T-helper 9 cell (primary cell): ENCODE data around the gene NR1H3.

ENCODE experiments used
- DNase-seq: peaks from one replicate; pipeline ENCODE4 v3.0.0-alpha.2; 2020

NR1H3 gene

DNA sequence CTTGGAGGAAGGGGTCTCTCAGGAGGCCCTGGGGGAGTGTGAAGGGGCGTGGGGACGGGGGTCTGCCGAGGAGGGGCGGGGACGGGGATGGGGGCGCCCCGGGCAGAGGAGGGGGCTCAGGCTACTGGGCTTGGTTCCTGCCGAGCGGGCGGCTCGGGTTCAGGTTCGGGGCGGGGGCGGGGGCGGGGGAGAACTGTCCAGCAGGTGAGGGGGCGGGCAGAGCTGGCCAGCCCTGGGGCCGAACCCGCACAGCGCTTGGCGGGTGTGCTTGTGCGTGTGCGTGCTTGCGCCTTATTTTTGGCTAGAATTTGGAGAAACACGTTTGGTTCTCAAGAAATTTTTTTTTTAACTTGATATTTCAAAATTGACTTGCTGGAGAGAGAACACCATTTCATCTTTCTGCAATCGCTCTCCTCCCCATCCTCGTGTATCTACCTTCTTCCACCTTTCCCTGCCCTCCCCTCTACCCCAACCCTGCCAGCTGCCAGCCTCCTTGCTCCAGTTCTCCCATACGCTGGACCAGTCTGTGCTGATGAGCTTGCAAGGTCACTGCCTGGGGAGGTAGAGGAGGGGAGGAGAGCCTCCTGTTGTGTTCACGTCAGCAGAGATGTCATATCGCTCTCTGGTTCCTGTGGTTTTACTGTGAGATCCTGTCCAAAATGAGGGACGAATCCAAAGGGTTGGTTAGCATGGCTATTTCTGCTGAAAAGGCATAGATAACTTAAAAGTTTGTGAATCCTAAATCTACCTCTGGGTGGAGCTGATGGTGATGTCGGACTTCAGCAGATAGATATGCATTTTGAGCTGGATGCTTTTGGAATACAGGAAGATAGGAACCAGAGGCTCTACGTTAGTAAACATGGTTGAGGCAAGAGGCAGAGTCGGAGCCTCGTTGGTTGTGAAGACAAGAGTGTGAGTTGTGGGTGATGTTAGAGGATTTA, 12.8 kb downstream of the NR1H3 start:
- peak; percentile 12 for DNase-seq

DNA sequence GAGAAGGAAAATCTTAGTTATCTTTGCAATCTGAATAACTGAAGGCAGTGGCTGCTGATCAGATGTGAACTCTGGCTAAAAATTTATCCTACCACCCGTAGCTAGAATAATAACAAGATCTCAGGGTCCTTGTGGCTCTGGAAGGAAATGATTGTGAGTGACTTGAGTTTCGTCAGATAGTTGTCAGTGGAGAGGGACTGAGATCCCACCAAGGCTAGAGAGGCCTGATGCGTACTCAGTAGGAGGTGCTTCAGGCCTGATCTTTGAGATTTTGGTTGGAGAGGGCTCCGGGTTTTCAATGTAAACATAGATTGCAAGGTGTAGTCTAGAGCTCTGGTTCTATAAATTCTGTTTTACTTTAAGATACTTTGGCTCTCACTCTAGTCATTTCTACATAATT, 13.5 kb downstream of the NR1H3 start:
- no peak for DNase-seq

DNA sequence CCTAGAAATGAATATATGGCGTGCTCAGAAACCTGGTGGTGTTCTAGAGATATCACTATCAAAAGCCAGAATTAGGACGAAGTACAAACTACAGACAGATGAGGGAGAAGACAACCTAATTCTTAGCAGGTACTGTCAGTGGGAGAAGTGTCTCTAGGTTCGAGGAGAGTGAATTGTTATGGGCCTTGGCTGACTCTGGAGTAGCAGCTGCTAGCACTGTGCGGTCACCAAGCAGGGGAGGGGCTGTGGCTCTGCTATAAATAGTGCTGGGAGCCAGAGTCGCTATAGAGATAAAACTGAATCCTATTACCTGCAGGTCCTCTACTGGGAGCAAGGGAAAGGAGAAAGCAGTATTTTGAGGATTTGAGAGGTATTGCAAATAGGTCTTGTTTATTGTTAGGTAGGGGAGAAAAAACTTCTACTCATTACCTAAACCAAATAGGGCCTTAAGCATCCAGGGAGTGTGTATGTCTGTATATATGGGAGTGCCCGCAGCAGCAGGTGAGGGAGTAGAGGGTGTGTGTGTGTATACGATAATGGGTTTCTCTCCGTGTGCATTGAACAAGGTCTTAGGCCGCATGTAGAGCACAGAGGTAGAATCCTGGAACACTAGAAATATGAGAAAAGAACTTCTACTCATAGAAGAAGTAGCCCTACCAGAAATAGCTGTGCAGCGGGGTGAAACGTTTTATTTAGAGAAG, 14.3 kb downstream of the NR1H3 start:
- no peak for DNase-seq

DNA sequence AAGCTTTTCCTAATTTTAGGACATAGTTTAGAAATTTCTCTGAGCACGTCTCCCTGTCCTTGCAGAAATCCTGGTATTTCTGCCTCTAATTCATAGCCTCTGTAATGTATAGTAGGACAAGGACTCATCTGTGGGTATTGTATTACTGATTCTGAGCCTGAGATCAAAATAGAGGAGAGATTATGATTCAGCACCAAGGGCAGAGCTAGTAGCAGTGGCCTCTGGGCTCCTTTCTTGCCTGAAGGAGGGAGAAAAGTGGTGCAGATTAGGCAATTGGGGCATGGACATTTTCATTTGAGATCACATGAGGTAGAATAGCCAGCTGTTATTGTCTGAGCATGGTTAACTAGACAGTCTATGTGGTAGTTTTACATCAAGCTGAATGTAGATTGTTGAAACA, 14.9 kb downstream of the NR1H3 start:
- no peak for DNase-seq

DNA sequence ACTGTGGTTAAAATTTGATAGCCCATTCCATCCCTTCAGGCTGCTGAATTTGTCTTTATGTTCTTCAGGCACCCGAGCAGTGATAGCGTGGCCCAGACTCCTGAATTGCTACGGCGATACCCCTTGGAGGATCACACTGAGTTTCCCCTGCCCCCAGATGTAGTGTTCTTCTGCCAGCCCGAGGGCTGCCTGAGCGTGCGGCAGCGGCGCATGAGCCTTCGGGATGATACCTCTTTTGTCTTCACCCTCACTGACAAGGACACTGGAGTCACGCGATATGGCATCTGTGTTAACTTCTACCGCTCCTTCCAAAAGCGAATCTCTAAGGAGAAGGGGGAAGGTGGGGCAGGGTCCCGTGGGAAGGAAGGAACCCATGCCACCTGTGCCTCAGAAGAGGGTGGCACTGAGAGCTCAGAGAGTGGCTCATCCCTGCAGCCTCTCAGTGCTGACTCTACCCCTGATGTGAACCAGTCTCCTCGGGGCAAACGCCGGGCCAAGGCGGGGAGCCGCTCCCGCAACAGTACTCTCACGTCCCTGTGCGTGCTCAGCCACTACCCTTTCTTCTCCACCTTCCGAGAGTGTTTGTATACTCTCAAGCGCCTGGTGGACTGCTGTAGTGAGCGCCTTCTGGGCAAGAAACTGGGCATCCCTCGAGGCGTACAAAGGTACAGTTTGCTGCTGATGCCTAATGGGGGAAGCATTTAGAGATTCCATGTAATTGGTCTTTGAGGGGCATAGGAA, 16.9 kb downstream of the NR1H3 start:
- no peak for DNase-seq

DNA sequence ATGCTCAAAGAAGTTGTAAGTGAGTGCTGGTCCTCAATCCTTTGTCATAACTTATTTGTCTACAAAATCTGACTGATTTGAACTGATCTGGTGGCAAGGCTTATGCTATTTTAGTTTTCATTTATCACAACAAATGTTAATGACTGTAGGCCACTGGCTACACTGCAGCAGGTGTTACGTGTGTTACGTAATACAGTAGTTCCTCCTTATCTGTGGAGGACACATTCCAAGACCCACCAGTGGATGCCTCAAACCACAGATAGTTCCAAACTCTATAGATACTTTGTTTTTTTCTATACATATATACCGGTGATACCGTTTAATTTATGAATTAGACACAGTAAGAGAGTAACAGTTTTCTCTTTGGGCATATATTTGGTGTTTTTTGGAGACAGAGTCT, 19.1 kb downstream of the NR1H3 start:
- no peak for DNase-seq

DNA sequence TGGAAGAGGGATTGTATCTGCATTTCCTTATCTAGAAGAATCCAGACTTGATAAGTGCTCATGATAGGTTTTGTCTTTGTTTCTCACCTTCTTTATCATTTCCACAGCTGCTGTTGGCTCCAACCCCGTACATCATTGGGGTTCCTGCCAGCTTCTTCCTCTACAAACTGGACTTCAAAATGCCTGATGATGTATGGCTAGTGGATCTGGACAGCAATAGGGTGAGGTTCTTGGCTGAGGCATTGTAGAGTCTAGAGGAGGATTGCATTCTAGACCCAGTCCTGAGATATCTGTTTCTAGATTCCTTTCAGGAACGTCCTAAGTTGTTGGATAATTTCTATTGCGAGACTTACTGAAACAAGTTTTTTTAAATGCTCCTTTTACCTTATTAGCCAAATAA, 20.3 kb downstream of the NR1H3 start:
- DNase-seq, result no peak

DNA sequence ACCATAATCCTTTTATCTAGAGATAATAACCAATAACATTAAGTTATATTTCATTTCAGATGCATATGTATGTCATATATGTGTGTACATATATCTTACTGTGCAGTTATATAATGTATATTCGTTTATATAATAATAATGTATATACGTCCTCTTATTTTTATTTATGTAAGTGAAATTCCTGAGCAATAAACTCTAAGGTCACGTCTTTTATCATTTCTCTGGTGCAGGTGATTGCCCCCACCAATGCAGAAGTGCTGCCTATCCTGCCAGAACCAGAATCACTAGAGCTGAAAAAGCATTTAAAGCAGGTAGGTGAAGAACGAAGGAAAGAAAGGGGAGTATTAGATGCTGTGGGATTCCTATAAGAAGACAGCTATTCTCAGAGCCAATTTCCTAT, 21.0 kb downstream of the NR1H3 start:
- no peak for DNase-seq

DNA sequence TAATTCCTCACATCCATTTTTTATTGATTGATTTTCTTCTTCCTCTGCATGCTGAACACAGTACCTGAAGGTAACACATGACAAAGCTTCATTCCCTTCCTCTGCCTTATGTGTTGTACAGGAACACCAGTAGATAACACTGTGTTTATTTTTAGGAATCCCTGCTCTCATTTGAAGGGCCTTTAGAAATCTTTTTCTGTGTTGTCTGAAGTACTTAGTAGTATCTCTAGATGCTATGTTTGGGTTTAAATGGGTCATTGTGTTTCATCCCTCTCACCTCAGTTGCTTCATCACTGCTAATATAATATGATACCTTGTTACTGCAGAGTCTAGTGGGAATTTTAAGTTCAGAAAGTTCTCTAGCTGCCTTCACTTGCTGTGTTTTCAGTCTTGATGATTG, 22.3 kb downstream of the NR1H3 start:
- no peak for DNase-seq

DNA sequence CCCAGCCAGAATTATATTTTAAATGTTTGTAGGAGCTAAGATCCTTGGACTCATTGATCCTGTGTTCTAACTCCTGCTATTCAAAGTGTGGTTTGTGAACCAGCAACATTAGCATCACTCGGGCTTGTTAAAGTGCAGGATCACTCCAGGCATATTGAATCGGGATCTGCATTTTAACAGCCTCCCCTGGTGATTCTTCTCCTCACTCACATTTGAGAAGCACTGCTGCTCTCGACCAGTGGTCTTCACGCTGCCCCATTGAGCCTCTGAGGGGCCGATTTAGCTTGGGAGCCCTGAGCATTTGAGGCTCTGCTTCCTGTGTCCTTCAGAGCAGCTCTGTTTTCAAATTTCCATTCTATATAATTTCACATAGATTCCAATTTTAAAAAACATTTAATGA, 23.1 kb downstream of the NR1H3 start:
- DNase-seq, result no peak

DNA sequence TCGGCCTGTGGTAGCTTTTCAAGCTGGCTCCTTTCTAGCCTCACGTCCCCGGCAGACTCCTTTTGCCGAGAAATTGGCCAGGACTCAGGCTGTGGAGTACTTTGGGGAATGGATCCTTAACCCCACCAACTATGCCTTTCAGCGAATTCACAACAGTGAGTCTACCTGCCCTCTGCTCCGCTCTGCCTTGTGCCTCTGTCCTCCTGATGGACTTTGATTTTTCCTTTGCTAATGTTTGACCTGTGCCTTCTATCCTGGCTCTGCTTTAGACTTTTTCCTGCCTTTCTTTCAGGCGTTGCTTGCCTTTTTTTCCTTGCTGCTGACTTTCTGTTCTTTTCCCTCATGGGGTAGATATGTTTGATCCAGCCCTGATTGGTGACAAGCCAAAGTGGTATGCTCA, 24.7 kb downstream of the NR1H3 start:
- no peak for DNase-seq

DNA sequence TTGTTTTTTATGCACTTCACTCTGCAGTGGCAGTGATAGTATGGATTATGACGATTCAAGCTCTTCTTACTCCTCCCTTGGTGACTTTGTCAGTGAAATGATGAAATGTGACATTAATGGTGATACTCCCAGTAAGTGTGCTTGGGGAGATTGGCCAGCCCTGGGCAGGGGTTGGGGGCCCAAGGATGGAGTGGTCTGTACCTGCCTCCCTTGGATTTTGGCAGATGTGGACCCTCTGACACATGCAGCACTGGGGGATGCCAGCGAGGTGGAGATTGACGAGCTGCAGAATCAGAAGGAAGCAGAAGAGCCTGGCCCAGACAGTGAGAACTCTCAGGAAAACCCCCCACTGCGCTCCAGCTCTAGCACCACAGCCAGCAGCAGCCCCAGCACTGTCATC, 26.4 kb downstream of the NR1H3 start:
- DNase-seq, result no peak

DNA sequence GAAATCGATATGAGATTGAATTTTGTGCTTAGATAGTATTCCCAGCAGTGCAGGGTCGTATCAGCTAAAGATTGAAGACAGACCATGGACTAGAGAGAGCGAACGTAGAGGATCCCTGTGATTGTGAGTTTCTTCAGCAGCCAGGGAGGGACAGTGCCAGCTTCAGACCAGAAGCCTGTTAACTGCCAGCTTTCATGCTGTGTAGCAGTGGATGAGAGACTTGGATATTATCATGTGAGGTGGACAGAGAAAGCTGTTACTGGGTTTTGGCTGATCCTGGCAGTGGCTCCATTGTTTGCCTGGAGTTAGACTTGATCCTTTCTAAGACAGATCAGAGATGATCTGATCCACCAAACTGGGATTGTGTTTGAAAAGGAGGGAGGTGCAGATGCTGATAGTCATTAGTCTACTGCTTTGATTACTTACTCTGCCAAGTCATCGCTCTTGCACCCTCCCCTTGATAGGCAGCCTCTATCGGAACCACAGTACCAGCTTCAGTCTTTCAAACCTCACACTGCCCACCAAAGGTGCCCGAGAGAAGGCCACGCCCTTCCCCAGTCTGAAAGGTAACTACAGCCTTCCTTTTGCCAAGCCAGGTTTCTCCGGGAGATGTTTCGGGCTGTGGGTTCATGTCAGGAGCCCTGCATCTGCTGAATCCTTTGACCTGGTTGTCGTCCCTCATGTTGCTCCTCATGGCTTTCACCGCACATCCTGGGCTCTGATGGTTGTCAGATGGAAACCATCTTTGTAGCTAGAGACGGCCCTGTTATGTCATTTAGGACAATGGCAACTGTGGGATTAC, 28.4 kb downstream of the NR1H3 start:
- no peak for DNase-seq

DNA sequence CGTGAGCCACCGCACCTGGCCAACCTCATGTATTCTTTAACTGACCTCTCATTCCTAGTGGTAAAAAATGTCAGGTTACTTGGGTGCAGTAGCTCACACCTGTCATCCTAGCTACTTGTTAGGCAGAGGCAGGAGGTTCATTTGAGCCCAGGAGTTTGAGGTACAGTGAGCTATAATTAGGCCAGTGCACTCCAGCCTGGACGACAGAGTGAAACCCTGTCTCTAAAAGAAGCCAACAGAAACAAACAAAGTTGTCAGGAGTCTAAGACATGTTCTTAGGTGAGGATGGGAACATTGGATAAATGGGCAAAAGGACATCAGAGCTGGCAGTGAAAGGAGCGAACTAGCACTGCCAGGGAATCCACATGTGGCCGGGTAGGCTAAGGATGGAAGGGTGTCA, 30.3 kb downstream of the NR1H3 start:
- no peak for DNase-seq

DNA sequence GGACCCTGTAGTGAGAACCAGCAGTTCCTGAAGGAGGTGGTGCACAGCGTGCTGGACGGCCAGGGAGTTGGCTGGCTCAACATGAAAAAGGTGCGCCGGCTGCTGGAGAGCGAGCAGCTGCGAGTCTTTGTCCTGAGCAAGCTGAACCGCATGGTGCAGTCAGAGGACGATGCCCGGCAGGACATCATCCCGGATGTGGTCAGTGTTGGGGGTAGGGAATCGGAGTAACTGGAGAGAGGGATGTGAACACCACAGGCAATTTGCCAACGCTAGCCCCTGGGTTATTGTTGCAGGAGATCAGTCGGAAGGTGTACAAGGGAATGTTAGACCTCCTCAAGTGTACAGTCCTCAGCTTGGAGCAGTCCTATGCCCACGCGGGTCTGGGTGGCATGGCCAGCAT, 32.1 kb downstream of the NR1H3 start:
- DNase-seq, result no peak

DNA sequence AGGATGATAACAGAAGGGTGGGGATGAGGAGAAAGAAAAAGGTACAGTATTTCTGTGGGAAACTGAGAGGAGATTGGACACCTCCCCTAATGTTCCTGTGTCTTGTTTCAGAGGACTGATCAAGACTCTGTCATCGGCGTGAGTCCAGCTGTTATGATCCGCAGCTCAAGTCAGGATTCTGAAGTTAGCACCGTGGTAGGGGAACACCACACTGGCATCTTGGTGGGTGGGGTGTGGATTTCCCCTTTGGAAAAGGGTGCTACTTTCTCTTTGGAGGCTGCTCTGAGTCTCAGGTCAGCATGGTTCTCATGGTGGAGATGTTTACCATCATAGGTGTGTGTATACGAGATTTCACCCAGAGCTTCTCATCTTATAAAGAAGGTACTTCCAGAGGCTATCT, 37.6 kb downstream of the NR1H3 start:
- no peak for DNase-seq

DNA sequence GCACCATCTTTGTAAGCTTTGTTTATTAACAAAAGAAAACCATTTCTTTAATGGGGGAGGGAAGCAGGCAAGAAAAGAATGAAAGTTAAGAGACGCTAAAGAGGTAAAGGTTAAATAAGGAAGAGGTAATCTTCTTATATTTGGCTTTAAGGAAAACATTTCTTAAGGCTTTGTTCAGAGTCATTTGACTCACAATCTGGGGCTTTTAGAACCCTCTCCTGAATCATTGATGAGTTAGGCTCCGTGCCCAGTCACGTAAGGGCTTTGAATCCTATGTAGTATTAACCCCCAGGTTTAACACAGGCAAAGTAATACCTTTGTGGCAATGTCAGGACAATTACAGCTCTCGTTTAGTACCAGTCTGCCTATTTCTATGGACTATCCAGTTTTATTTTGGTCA, 38.2 kb downstream of the NR1H3 start:
- DNase-seq, result no peak

DNA sequence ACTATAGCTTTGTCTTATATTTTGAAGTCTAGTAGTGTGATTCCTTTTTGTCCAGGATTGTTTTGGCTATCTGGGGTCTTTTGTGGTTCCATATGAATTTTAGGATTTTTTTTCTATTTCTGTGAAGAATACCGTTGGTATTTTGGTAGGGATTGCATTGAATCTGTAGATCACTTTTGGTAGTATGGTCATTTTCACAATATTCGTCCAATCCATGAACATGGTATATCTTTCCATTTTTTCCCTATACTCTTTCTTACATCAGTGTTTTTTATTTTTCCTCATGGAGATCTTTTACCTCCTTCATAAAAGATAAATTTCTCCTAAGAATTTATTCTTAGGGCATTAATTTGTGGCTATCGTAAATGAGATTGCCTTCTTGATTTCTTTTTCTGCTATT, 41.3 kb downstream of the NR1H3 start:
- no peak for DNase-seq

DNA sequence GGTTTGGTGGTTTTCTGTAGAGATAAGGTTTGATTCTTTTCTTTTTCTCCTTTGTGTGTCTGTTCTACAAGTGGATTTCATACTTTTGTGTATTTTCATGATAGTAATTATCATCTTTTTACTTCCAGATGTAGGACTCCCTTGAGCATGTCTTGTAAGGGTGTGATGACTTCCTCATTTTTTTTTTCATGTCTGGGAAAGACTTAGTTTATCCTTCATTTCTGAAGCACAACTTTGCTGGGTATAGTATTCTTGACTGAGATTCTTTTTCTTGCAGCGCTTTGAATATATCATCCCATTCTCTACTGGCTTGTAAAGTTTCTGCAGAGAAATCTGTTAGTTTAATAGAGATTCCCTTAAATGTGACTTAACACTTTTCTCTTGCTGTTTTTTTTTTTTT, 45.1 kb downstream of the NR1H3 start:
- no peak for DNase-seq

DNA sequence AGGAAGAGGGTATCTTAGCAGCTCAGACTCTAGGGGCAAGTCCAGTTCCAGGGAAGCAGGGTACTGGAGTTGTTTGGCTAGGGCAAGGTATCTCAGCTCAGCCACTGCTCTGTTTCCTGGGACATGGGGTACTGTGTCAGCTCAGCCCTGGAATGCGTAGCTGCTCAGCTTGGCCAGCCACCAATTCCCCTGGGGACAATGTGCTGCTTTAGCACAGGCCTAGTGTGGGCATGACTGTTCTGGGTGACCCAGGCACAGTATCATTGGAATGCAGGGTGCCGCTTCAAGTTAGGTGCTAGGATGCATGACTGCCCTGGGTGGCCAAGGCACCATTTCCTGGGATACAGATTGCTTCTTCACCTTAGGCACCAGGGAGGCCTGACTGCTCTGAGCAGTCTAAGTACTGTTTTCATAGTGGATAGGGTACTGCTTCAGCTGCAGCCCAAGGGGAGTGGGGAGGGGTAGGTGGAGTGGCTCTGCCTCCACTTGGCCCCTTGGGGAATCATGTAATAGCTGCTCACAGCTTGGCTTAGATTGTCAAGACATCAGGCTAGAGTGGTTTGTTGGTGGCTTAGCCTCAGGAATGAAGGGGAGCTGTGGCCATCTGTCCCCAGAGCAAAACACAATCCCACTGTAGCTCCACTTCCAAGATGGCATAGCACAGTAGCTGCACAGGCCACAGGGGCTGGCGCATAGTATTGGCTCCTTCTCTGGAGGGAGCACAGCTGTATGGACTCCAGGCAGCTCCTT, 48.1 kb downstream of the NR1H3 start:
- no peak for DNase-seq

DNA sequence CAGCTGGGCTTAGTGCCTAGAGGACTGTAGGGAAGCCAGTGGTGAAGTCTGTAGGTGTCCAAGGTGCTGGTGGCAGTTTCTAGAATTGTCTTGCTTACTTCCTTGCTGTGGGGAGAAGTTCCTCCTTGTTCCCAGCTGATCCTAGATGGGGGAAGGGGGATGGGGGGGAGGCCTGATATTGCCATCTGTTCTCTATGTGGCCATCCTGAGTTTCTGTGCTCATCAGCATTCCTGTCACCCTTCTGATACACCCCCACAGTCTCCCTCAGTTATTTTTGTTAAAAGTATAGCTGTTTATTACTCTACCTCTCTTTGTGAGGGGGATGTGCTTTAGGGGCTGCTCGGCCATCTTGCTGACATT, 48.7 kb downstream of the NR1H3 start:
- DNase-seq, result no peak
